HepG2 (cell line): ENCODE data around the gene USP25. TPM values are rescaled to one million over a fixed set of nuclear protein-coding genes. Genes with fewer than 3 reads are reported as not detected.

Source experiments
- BCL6 ChIP-seq: IDR thresholded peaks from 2 replicates; pipeline ENCODE4 v1.6.1; 2016; ENCODE audit warnings: missing genetic modification reagents, missing compliant biosample characterization
- KDM5A ChIP-seq: fragments of 200-600 bp; sonication (generic); IDR thresholded peaks from 2 replicates; pipeline ENCODE4 v1.7.0; 2018; ENCODE audit warnings: antibody characterized with exemption, mild to moderate bottlenecking, low read length, borderline replicate concordance
- RNF2 ChIP-seq: fragments of 450-650 bp; conservative IDR thresholded peaks from 2 replicates; pipeline ENCODE4 v1.6.1; 2016; ENCODE audit warnings: low read depth
- SMYD3 ChIP-seq: sonication (generic); formaldehyde crosslinking; IDR thresholded peaks from 2 replicates; pipeline ENCODE4 v1.8.1; 2023; ENCODE audit warnings: mild to moderate bottlenecking, missing genetic modification reagents
- TBX2 ChIP-seq: sonication (generic); formaldehyde crosslinking; IDR thresholded peaks from 2 replicates; pipeline ENCODE4 v1.5.0; 2020; ENCODE audit warnings: missing genetic modification reagents, mild to moderate bottlenecking, borderline replicate concordance
- THYN1 ChIP-seq: sonication (generic); formaldehyde crosslinking; IDR thresholded peaks from 2 replicates; pipeline ENCODE4 v1.8.1; 2023; ENCODE audit warnings: low read depth, mild to moderate bottlenecking, moderate library complexity, missing genetic modification reagents, borderline replicate concordance
- ZNF558 ChIP-seq: sonication (generic); formaldehyde crosslinking; IDR thresholded peaks from 2 replicates; pipeline ENCODE4 v1.9.0; 2022; ENCODE audit warnings: mild to moderate bottlenecking, missing genetic modification reagents, borderline replicate concordance
- ZNF615 ChIP-seq: sonication (generic); formaldehyde crosslinking; IDR thresholded peaks from 2 replicates; pipeline ENCODE4 v1.5.0; 2020; ENCODE audit warnings: mild to moderate bottlenecking, missing genetic modification reagents, borderline replicate concordance
- ZNF724P ChIP-seq: sonication (generic); formaldehyde crosslinking; IDR thresholded peaks from 2 replicates; pipeline ENCODE4 v1.8.0; 2022; ENCODE audit warnings: missing genetic modification reagents, borderline replicate concordance
- ZSCAN30 ChIP-seq: sonication (generic); formaldehyde crosslinking; IDR thresholded peaks from 2 replicates; pipeline ENCODE4 v1.5.0; 2020; ENCODE audit warnings: mild to moderate bottlenecking, missing genetic modification reagents
- polyA plus RNA-seq, 8 experiments: library from polyadenylated mRNA; depleted of rRNA in 3 of 8; stranded (reverse) in 7 of 8; unstranded in 1 of 8; fragments of >200 nt; fragmentation: Illumina TruSeq in 4 of 8; extraction: Trizol in 4 of 8; gene quantifications; 2 replicates each; pipeline versions ENCODE4 v1.2.1 to v1.2.3, GENCODE V29; 2011 to 2016; ENCODE audit warnings: low read depth in 4 of 8, missing spikeins in 1 of 8, mixed read lengths in 1 of 8; ENCODE audit not compliant: insufficient read depth in 1 of 8
- total RNA-seq, 5 experiments: library from RNA; depleted of rRNA; stranded (reverse); fragments of >200 nt; fragmentation: Illumina TruSeq; extraction: Trizol; gene quantifications; 2 replicates each; pipeline ENCODE4 v1.2.3, GENCODE V29; 2016; ENCODE audit warnings: low read depth in 1 of 5
- TF ChIP-seq, protein P1 (sequence below): IDR thresholded peaks from 2 replicates; pipeline ENCODE4 v1.6.1; 2016; ENCODE audit warnings: missing compliant biosample characterization, missing genetic modification reagents, borderline replicate concordance
- TF ChIP-seq, protein P2 (sequence below): IDR thresholded peaks from 2 replicates; pipeline ENCODE4 v1.6.1; 2016; ENCODE audit warnings: mild to moderate bottlenecking
- TF ChIP-seq, protein P3 (sequence below): sonication (generic); formaldehyde crosslinking; IDR thresholded peaks from 2 replicates; pipeline ENCODE4 v1.4.0; 2020; ENCODE audit warnings: missing genetic modification reagents
- TF ChIP-seq, protein P4 (sequence below): sonication (generic); formaldehyde crosslinking; IDR thresholded peaks from 2 replicates; pipeline ENCODE4 v1.5.0; 2020; ENCODE audit warnings: missing genetic modification reagents
- TF ChIP-seq, protein P5 (sequence below): sonication (generic); formaldehyde crosslinking; IDR thresholded peaks from 2 replicates; pipeline ENCODE4 v1.4.0; 2020; ENCODE audit warnings: missing genetic modification reagents
- TF ChIP-seq, protein P6 (sequence below): sonication (generic); formaldehyde crosslinking; conservative IDR thresholded peaks from 2 replicates; pipeline ENCODE4 v1.8.0; 2022; ENCODE audit warnings: low read depth, missing genetic modification reagents

Gene USP25
- total and polyA plus RNA-seq, 2 of the 13 experiments (the other 11 are each of a cell fraction or from before 2014, with no cell fraction given) = 12.4 to 26.3 TPM

DNA sequence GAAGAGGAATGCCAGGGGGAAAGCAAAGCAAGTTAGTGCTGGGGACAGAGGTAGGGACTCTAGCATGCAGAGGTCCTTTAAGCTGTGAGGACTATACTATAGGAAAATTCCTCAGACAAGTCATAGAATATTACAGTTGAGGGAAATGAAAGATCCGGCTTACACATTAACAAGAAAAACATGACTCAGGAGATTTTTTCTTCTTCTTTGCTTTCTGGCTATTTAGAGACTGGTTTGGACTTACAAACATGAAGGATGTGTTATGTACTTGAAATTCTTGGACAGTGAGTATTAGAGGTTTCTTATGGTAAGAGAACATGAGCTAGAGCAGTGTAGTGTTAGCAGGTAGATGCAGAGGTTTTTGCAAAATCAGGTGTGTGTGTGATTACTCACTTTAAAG, 24.9 kb downstream of the USP25 start (continued):
- no peak for TF ChIP-seq ZSCAN30 (CRISPR knock-in tag)
- no peak for TF ChIP-seq ZNF615 (CRISPR knock-in tag)
- no peak for TF ChIP-seq RNF2
- TF ChIP-seq, protein P1, sequence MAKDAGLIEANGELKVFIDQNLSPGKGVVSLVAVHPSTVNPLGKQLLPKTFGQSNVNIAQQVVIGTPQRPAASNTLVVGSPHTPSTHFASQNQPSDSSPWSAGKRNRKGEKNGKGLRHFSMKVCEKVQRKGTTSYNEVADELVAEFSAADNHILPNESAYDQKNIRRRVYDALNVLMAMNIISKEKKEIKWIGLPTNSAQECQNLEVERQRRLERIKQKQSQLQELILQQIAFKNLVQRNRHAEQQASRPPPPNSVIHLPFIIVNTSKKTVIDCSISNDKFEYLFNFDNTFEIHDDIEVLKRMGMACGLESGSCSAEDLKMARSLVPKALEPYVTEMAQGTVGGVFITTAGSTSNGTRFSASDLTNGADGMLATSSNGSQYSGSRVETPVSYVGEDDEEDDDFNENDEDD = no peak
- TF ChIP-seq, protein P2, sequence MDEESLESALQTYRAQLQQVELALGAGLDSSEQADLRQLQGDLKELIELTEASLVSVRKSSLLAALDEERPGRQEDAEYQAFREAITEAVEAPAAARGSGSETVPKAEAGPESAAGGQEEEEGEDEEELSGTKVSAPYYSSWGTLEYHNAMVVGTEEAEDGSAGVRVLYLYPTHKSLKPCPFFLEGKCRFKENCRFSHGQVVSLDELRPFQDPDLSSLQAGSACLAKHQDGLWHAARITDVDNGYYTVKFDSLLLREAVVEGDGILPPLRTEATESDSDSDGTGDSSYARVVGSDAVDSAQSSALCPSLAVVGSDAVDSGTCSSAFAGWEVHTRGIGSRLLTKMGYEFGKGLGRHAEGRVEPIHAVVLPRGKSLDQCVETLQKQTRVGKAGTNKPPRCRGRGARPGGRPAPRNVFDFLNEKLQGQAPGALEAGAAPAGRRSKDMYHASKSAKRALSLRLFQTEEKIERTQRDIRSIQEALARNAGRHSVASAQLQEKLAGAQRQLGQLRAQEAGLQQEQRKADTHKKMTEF (CRISPR knock-in tag) = no peak
- no peak for TF ChIP-seq ZNF724P
- TF ChIP-seq, protein P3, sequence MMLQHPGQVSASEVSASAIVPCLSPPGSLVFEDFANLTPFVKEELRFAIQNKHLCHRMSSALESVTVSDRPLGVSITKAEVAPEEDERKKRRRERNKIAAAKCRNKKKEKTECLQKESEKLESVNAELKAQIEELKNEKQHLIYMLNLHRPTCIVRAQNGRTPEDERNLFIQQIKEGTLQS (CRISPR knock-in tag) = no peak
- peak; percentile 61 for TF ChIP-seq BCL6 (CRISPR knock-in tag)
- TF ChIP-seq THYN1 (CRISPR knock-in tag) = no peak
- no peak for TF ChIP-seq TBX2 (CRISPR knock-in tag)
- no peak for TF ChIP-seq KDM5A
- TF ChIP-seq, protein P4, sequence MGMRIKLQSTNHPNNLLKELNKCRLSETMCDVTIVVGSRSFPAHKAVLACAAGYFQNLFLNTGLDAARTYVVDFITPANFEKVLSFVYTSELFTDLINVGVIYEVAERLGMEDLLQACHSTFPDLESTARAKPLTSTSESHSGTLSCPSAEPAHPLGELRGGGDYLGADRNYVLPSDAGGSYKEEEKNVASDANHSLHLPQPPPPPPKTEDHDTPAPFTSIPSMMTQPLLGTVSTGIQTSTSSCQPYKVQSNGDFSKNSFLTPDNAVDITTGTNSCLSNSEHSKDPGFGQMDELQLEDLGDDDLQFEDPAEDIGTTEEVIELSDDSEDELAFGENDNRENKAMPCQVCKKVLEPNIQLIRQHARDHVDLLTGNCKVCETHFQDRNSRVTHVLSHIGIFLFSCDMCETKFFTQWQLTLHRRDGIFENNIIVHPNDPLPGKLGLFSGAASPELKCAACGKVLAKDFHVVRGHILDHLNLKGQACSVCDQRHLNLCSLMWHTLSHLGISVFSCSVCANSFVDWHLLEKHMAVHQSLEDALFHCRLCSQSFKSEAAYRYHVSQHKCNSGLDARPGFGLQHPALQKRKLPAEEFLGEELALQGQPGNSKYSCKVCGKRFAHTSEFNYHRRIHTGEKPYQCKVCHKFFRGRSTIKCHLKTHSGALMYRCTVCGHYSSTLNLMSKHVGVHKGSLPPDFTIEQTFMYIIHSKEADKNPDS = no peak
- TF ChIP-seq, protein P5, sequence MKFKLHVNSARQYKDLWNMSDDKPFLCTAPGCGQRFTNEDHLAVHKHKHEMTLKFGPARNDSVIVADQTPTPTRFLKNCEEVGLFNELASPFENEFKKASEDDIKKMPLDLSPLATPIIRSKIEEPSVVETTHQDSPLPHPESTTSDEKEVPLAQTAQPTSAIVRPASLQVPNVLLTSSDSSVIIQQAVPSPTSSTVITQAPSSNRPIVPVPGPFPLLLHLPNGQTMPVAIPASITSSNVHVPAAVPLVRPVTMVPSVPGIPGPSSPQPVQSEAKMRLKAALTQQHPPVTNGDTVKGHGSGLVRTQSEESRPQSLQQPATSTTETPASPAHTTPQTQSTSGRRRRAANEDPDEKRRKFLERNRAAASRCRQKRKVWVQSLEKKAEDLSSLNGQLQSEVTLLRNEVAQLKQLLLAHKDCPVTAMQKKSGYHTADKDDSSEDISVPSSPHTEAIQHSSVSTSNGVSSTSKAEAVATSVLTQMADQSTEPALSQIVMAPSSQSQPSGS (CRISPR knock-in tag) = no peak
- no peak for TF ChIP-seq ZNF558
- TF ChIP-seq, protein P6, sequence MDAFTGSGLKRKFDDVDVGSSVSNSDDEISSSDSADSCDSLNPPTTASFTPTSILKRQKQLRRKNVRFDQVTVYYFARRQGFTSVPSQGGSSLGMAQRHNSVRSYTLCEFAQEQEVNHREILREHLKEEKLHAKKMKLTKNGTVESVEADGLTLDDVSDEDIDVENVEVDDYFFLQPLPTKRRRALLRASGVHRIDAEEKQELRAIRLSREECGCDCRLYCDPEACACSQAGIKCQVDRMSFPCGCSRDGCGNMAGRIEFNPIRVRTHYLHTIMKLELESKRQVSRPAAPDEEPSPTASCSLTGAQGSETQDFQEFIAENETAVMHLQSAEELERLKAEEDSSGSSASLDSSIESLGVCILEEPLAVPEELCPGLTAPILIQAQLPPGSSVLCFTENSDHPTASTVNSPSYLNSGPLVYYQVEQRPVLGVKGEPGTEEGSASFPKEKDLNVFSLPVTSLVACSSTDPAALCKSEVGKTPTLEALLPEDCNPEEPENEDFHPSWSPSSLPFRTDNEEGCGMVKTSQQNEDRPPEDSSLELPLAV (CRISPR knock-in tag) = no peak
- no peak for TF ChIP-seq SMYD3 (CRISPR knock-in tag)
